ENCODE measurements around the gene TIMM10B.
"Not testable (repeated sequence)": the region's sequence is repeated elsewhere in the genome, so short reads cannot be mapped to it uniquely, and the experiment has no call there.

TIMM10B gene

GRCh38 chr11:6505577-6506240 lies 24.4 kb downstream of the TIMM10B start:
- Histone ChIP-seq H3K4me3 (no peak overlapping the region), H3K36me3 (peaks cover 0 to 54% (median 11%) of the 10 kb centered on the region in 3 donors), H3K9me3 (no peaks in the 10 kb centered on the region), H3K27me3 (no peaks in the 10 kb centered on the region), H3K27ac (no peak overlapping the region), H3K4me1 (no peaks in the 10 kb centered on the region)
- intact Hi-C loops (cut with DNase I; ENCODE audit: low total_unique reads): loop anchor here (10.0 kb wide), 1 partner anchor 121 kb away; no protein-coding TSS in a partner anchor
- TF ChIP-seq CTCF (IDR thresholded peaks at IDR 0.05): peak; percentile 70 to 74
- no peak for DNase-seq

- Histone ChIP-seq H3K4me3 (no peak overlapping the region), H3K27ac (peak overlapping the region in 1 of 2 donors; percentile 76), H3K9me3 (no peaks in the 10 kb centered on the region), H3K4me1 (peaks cover 0 to 16% (median 5%) of the 10 kb centered on the region in 4 donors), H3K36me3 (peaks cover 18 to 29% (median 21%) of the 10 kb centered on the region in 3 donors), H3K27me3 (no peaks in the 10 kb centered on the region)
- intact Hi-C loops (cut with DNase I; ENCODE audit: low total_unique reads): no loop called here
- TF ChIP-seq CTCF (IDR thresholded peaks at IDR 0.05): no peak
- DNase-seq: no peak
Measured at GRCh38 chr11:6516865-6517264, 35.6 kb downstream of the TIMM10B start.

GRCh38 chr11:6520265-6520664 lies 39.0 kb downstream of the TIMM10B start:
- peaks cover 9 to 16% (median 13%) of the 10 kb centered on the region in 3 donors for H3K36me3 ChIP-seq

GRCh38 chr11:6521946-6522345 lies 40.6 kb downstream of the TIMM10B start:
- H3K27me3 ChIP-seq; DNase-seq; H3K9me3 ChIP-seq; H3K4me1 ChIP-seq; intact Hi-C loops (cut with DNase I; ENCODE audit: low total_unique reads); H3K4me3 ChIP-seq; H3K27ac ChIP-seq: not testable (repeated sequence)
- H3K36me3 ChIP-seq: peaks cover 9 to 16% (median 13%) of the 10 kb centered on the region in 3 donors

More at GRCh38 chr11:6520265-6520664, 39.0 kb downstream of the TIMM10B start:
- H3K27ac ChIP-seq: no peak overlapping the region
- TF ChIP-seq CTCF (IDR thresholded peaks at IDR 0.05): no peak
- no peaks in the 10 kb centered on the region for H3K27me3 ChIP-seq
- H3K4me3 ChIP-seq: no peak overlapping the region
- DNase-seq: no peak
- no peaks in the 10 kb centered on the region for H3K9me3 ChIP-seq
- peaks cover 0 to 9% (median 4%) of the 10 kb centered on the region in 4 donors for H3K4me1 ChIP-seq
- intact Hi-C loops (cut with DNase I; ENCODE audit: low total_unique reads): no loop called here

GRCh38 chr11:6523253-6523652 lies 42.0 kb downstream of the TIMM10B start:
- Histone ChIP-seq H3K4me3 (no peak overlapping the region), H3K4me1 (no peaks in the 10 kb centered on the region), H3K36me3 (peaks cover 9 to 16% (median 13%) of the 10 kb centered on the region in 3 donors), H3K27ac (no peak overlapping the region), H3K27me3 (no peaks in the 10 kb centered on the region), H3K9me3 (no peaks in the 10 kb centered on the region)
- no peak for DNase-seq
- no peak for TF ChIP-seq CTCF (IDR thresholded peaks at IDR 0.05)
- intact Hi-C loops (cut with DNase I; ENCODE audit: low total_unique reads): no loop called here

- no peaks in the 10 kb centered on the region for H3K9me3 ChIP-seq
- no peak for DNase-seq
- intact Hi-C loops (cut with DNase I; ENCODE audit: low total_unique reads): loop anchor here (5.0 kb wide), 1 partner anchor 156 kb away; the partner anchor contains the start of gene MRPL17
- TF ChIP-seq CTCF (IDR thresholded peaks at IDR 0.05): no peak
- H3K27ac ChIP-seq: no peak overlapping the region
- H3K27me3 ChIP-seq: no peaks in the 10 kb centered on the region
- no peak overlapping the region for H3K4me3 ChIP-seq
- H3K4me1 ChIP-seq: no peaks in the 10 kb centered on the region
- H3K36me3 ChIP-seq: peaks cover 3 to 14% (median 13%) of the 10 kb centered on the region in 3 donors
Measured at GRCh38 chr11:6526411-6527135, 45.3 kb downstream of the TIMM10B start.
